ENCODE data around the gene CCDC126. TPM values are rescaled to one million over a fixed set of nuclear protein-coding genes. Genes with fewer than 3 reads are reported as not detected.

The CCDC126 gene
- total RNA-seq, 2 donors from 2014 or later: 8.5 to 8.8 TPM

DNA sequence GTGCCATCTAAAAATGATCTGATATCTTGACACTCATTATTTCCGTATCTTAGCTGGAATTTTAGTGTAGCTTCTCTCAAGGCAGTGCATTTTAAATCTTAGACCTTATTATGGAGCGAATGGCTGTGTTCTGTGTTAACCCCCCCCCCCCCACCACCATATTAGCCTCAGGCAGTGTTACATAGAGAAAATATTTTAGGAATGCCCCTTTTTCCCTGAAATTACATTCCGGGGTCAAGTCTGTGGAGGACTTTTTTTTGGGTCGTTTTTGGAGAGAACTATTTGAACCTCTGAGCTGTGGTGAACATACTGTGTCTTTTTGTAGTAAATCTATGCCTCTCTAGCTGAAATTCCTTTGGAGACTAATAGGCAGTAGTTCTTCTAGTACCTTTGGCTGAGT is 3.1 kb downstream of the CCDC126 start:
- Histone ChIP-seq H3K4me1 (ENCODE audit: control insufficient read depth in 1 of 2, low read depth in 2 of 2) (peaks cover 2 to 18% of the 10 kb centered on the region in 2 donors), H3K9me3 (no peaks in the 10 kb centered on the region), H3K27ac (no peak overlapping the region), H3K27me3 (replicated peaks; ENCODE audit: insufficient read depth) (no peaks in the 10 kb centered on the region), H3K4me3 (no peak overlapping the region), H3K36me3 (no peaks in the 10 kb centered on the region)
- DNase-seq (ENCODE audit: low spot score) (no peak), ATAC-seq (ENCODE audit: insufficient number of reproducible peaks, low FRiP score, low read depth) (no peak)
- TF ChIP-seq, protein P1, sequence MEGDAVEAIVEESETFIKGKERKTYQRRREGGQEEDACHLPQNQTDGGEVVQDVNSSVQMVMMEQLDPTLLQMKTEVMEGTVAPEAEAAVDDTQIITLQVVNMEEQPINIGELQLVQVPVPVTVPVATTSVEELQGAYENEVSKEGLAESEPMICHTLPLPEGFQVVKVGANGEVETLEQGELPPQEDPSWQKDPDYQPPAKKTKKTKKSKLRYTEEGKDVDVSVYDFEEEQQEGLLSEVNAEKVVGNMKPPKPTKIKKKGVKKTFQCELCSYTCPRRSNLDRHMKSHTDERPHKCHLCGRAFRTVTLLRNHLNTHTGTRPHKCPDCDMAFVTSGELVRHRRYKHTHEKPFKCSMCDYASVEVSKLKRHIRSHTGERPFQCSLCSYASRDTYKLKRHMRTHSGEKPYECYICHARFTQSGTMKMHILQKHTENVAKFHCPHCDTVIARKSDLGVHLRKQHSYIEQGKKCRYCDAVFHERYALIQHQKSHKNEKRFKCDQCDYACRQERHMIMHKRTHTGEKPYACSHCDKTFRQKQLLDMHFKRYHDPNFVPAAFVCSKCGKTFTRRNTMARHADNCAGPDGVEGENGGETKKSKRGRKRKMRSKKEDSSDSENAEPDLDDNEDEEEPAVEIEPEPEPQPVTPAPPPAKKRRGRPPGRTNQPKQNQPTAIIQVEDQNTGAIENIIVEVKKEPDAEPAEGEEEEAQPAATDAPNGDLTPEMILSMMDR (IDR thresholded peaks at IDR 0.05): no peak

DNA sequence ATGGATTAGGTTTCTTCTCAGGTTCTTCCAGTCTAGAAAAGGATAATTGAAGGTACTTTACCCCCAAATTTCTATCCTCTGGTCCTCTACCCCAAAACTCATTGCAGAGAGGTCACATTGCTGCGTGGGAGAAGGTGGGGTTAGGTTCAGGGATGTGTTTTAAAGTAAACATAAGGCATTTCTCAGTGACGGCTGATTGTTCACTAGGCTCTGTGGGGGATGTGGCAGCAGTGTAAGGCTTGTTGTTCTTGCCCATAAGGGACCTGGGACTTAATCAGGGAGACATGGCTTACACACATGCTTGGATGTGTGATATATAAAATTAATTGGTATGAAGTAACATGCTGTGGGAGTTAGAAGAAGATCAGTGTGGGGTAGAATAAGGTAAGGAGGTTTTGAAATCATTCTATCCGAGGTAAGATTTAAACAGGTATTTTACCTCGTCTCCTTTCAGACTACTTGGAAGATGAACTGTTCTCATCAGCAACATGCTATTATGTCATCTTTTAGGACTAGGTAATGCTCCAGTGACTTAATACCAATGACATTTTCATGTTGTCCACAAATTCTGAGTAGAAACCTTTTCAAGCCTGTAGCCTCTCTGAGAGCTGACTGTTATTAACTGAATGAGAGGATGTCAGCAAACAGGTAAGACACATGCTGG is 6.6 kb downstream of the CCDC126 start:
- peaks cover 0 to 10% of the 10 kb centered on the region in 2 donors for H3K4me1 ChIP-seq (ENCODE audit: control insufficient read depth in 1 of 2, low read depth in 2 of 2)
- TF ChIP-seq, protein P1 (IDR thresholded peaks at IDR 0.05): no peak
- DNase-seq (ENCODE audit: low spot score) (no peak), ATAC-seq (ENCODE audit: insufficient number of reproducible peaks, low FRiP score, low read depth) (no peak)
- no peak overlapping the region for H3K4me3 ChIP-seq
- H3K9me3 ChIP-seq: no peaks in the 10 kb centered on the region
- no peaks in the 10 kb centered on the region for H3K36me3 ChIP-seq
- no peaks in the 10 kb centered on the region for H3K27me3 ChIP-seq (replicated peaks; ENCODE audit: insufficient read depth)
- no peak overlapping the region for H3K27ac ChIP-seq

DNA sequence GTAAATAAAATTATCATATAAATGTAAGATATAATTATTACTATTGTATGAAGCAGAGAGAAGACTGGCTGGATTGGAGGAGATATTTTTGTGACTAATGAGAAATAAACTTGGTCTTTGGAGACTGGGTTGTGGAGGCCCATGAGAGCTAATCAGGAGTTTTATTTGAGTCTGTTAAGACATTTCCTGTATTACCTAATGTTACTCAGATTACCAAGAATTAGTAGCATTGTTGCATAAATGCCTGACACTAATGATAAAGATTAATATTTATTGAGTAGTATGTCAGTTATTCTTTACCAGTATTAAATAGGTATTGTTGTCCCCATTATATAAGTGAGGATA is 7.1 kb downstream of the CCDC126 start:
- H3K9me3 ChIP-seq: no peaks in the 10 kb centered on the region
- TF ChIP-seq, protein P1 (IDR thresholded peaks at IDR 0.05): no peak
- no peak overlapping the region for H3K27ac ChIP-seq
- H3K36me3 ChIP-seq: no peaks in the 10 kb centered on the region
- peaks cover 0 to 5% of the 10 kb centered on the region in 2 donors for H3K4me1 ChIP-seq (ENCODE audit: control insufficient read depth in 1 of 2, low read depth in 2 of 2)
- H3K4me3 ChIP-seq: no peak overlapping the region
- H3K27me3 ChIP-seq (replicated peaks; ENCODE audit: insufficient read depth): no peaks in the 10 kb centered on the region
- DNase-seq (ENCODE audit: low spot score) (no peak), ATAC-seq (ENCODE audit: insufficient number of reproducible peaks, low FRiP score, low read depth) (no peak)

DNA sequence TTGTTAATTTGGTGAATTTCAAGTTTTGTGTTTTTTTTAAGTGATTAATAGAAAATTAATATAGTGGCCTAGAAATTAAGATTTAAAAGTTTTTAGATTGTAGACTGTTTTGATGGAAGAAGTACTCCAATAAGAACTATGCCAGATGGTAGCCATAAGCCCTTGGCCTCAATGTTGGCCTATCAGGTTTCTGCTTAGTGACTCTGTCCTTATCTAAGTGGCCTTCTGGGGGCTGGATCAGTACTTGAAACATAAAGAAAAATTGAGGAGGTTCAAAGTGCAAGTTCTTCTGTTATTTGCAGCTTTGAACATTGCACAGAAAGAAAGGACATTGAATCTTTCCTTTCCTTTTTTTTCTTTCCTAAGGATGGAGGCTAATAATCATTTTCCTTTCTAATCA is 9.9 kb downstream of the CCDC126 start:
- TF ChIP-seq, protein P1 (IDR thresholded peaks at IDR 0.05): no peak
- no peaks in the 10 kb centered on the region for H3K27me3 ChIP-seq (replicated peaks; ENCODE audit: insufficient read depth)
- H3K36me3 ChIP-seq: no peaks in the 10 kb centered on the region
- H3K9me3 ChIP-seq: no peaks in the 10 kb centered on the region
- ATAC-seq (ENCODE audit: insufficient number of reproducible peaks, low FRiP score, low read depth): no peak
- no peaks in the 10 kb centered on the region for H3K4me1 ChIP-seq (ENCODE audit: control insufficient read depth in 1 of 2, low read depth in 2 of 2)
- no peak overlapping the region for H3K4me3 ChIP-seq
- DNase-seq (ENCODE audit: low spot score): no peak
- H3K27ac ChIP-seq: no peak overlapping the region

DNA sequence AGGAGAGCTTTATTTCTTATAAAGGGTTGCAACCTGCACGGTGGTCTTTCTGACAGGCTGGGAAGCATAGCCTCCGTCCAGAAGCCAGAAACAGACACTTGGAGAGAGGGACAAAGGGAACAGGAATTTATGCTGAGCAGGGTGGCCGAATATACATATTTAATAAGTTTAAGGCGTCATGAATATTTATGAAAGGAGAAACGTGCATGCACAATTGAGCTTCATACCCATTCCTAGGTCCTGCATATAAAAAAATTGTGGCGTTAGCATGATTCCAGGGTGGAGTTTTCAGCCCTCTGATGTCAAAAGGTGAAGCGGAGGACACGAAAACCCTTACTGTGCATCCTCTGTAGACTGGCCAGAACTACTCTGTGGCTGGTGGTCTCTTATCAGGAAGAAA is 10.7 kb downstream of the CCDC126 start:
- Histone ChIP-seq H3K27ac (no peak overlapping the region), H3K27me3 (replicated peaks; ENCODE audit: insufficient read depth) (no peaks in the 10 kb centered on the region), H3K36me3 (no peaks in the 10 kb centered on the region), H3K4me1 (ENCODE audit: control insufficient read depth in 1 of 2, low read depth in 2 of 2) (no peaks in the 10 kb centered on the region), H3K9me3 (no peaks in the 10 kb centered on the region), H3K4me3 (no peak overlapping the region)
- ATAC-seq (ENCODE audit: insufficient number of reproducible peaks, low FRiP score, low read depth) (no peak), DNase-seq (ENCODE audit: low spot score) (no peak)
- TF ChIP-seq, protein P1 (IDR thresholded peaks at IDR 0.05): no peak

Data from thoracic aorta (tissue), 2 donors.